H1 (cell line): Measurements from ENCODE around the gene PRPF40B. TPM values are rescaled to one million over a fixed set of nuclear protein-coding genes. Genes with fewer than 3 reads are reported as not detected.

Experiments used
- CTCF ChIA-PET: fragments of 300-600 bp; sonication (Branson Sonifier 250); formaldehyde crosslinking; loops from one replicate; lab custom pipeline; 2021; ENCODE audit not compliant: partially characterized antibody; lab: Charles Lee
- POLR2A ChIA-PET: fragments of 300-600 bp; sonication (Branson Sonifier 250); formaldehyde crosslinking; loops from one replicate; lab custom pipeline; 2021; ENCODE audit warnings: inconsistent platforms; ENCODE audit not compliant: partially characterized antibody; lab: Charles Lee
- DNase-seq, 2 experiments: peaks; one replicate each; pipeline versions ENCODE4 v3.0.0 to v3.0.0-alpha.2; 2010 to 2022; ENCODE audit warnings: low spot score in 2 of 2, low read depth in 1 of 2, mixed read lengths in 1 of 2
- FAIRE-seq: peaks from 2 replicates; lab custom pipeline; 2011; peaks lifted over from hg19 to GRCh38; lab: Jason Lieb, UNC
- H2AFZ ChIP-seq: 2 replicates; pipeline ENCODE4 v1.8.1; 2012; ENCODE audit warnings: low read length, inconsistent platforms
- H2AK5ac ChIP-seq: 2 replicates; pipeline ENCODE4 v1.6.1; 2013; ENCODE audit warnings: low read depth, low read length
- H2BK120ac ChIP-seq: replicated peaks from 2 replicates; pipeline ENCODE3; 2013; ENCODE audit warnings: low read depth, low read length, inconsistent platforms
- H2BK12ac ChIP-seq: 2 replicates; pipeline ENCODE4 v1.6.1; 2013; ENCODE audit warnings: low read depth, low read length
- H2BK15ac ChIP-seq: 2 replicates; pipeline ENCODE4 v1.6.1; 2013; ENCODE audit warnings: low read length
- H2BK20ac ChIP-seq: 2 replicates; pipeline ENCODE4 v1.6.1; 2013; ENCODE audit warnings: low read length
- H2BK5ac ChIP-seq: 2 replicates; pipeline ENCODE4 v1.6.1; 2013; ENCODE audit warnings: low read depth, low read length
- H3K14ac ChIP-seq: 2 replicates; pipeline ENCODE4 v1.6.1; 2013; ENCODE audit warnings: inconsistent platforms; ENCODE audit not compliant: insufficient read length
- H3K18ac ChIP-seq: 2 replicates; pipeline ENCODE4 v1.6.1; 2013; ENCODE audit warnings: low read length; ENCODE audit errors: extremely low read depth
- H3K23ac ChIP-seq: 2 replicates; pipeline ENCODE4 v1.6.1; 2013; ENCODE audit warnings: inconsistent platforms; ENCODE audit not compliant: insufficient read length
- H3K23me2 ChIP-seq: 2 replicates; pipeline ENCODE4 v1.6.1; 2013; ENCODE audit warnings: low read depth, low read length
- H3K27ac ChIP-seq: 2 replicates; pipeline ENCODE4 v1.6.1; 2011; ENCODE audit warnings: low read depth, low read length, inconsistent platforms
- H3K27me3 ChIP-seq, 4 experiments: replicated peaks in 1 of 4; 1 replicate in 1 of 4; 2 replicates in 3 of 4; pipeline versions ENCODE4 v1.6.1 to v1.8.1; 2011 to 2013; ENCODE audit warnings: low read length in 3 of 4, mild to moderate bottlenecking in 3 of 4, inconsistent platforms in 2 of 4, mixed read lengths in 2 of 4, moderate library complexity in 1 of 4; ENCODE audit not compliant: control insufficient read depth in 3 of 4, insufficient read depth in 3 of 4; ENCODE audit errors: extremely low read depth in 1 of 4
- H3K36me3 ChIP-seq, 4 experiments: 2 replicates each; pipeline versions ENCODE4 v1.6.1 to v1.8.1; 2011 to 2013; ENCODE audit warnings: mild to moderate bottlenecking in 4 of 4, low read length in 3 of 4, moderate library complexity in 2 of 4, control low read depth in 1 of 4, inconsistent platforms in 1 of 4; ENCODE audit not compliant: insufficient read depth in 4 of 4, control insufficient read depth in 2 of 4
- H3K4ac ChIP-seq: replicated peaks from 2 replicates; pipeline ENCODE3; 2013; ENCODE audit warnings: low read length, low read depth, mixed read lengths, inconsistent platforms; ENCODE audit not compliant: insufficient read length
- H3K4me1 ChIP-seq, 4 experiments: replicated peaks in 1 of 4; 1 replicate in 1 of 4; 2 replicates in 3 of 4; pipeline versions ENCODE4 v1.6.1 to v1.8.1; 2011 to 2013; ENCODE audit warnings: low read length in 3 of 4, inconsistent platforms in 2 of 4, mixed read lengths in 1 of 4; ENCODE audit not compliant: insufficient read depth in 4 of 4, control insufficient read depth in 3 of 4
- H3K4me2 ChIP-seq, 2 experiments: 2 replicates each; pipeline versions ENCODE4 v1.6.1 to v1.8.1; 2011 to 2013; ENCODE audit warnings: low read depth in 2 of 2, low read length in 2 of 2, control low read depth in 1 of 2, inconsistent platforms in 1 of 2, mild to moderate bottlenecking in 1 of 2; ENCODE audit not compliant: insufficient read depth in 1 of 2
- H3K4me3 ChIP-seq, 4 experiments: fragments of 200-600, 300-600 bp in 1 of 4; sonication (generic), shearing (Covaris generic), sonication (Bioruptor Twin) in 1 of 4; 2 replicates each; pipeline versions ENCODE4 v1.5.1 to v1.8.1; 2011 to 2016; ENCODE audit warnings: low read length in 4 of 4, low read depth in 3 of 4, control low read depth in 2 of 4, inconsistent platforms in 2 of 4, mild to moderate bottlenecking in 2 of 4, mixed read lengths in 1 of 4, moderate library complexity in 1 of 4; ENCODE audit not compliant: insufficient read depth in 2 of 4; ENCODE audit errors: extremely low read depth in 1 of 4
- H3K56ac ChIP-seq: replicated peaks from 2 replicates; pipeline ENCODE3; 2013; ENCODE audit warnings: low read depth, mild to moderate bottlenecking, mixed read lengths, low read length, inconsistent platforms; ENCODE audit not compliant: insufficient read length
- H3K79me1 ChIP-seq: 2 replicates; pipeline ENCODE4 v1.6.1; 2013; ENCODE audit warnings: low read depth, low read length, control low read depth
- H3K79me2 ChIP-seq, 2 experiments: 2 replicates each; pipeline versions ENCODE4 v1.6.1 to v1.8.1; 2012 to 2013; ENCODE audit warnings: low read length in 2 of 2, mild to moderate bottlenecking in 2 of 2, inconsistent platforms in 1 of 2; ENCODE audit not compliant: insufficient read depth in 2 of 2, control insufficient read depth in 1 of 2
- H3K9ac ChIP-seq, 4 experiments: replicated peaks in 1 of 4; 1 replicate in 1 of 4; 2 replicates in 3 of 4; pipeline versions ENCODE4 v1.6.1 to v1.8.1; 2011 to 2013; ENCODE audit warnings: low read depth in 3 of 4, low read length in 3 of 4, control low read depth in 2 of 4, mild to moderate bottlenecking in 2 of 4, moderate library complexity in 2 of 4, inconsistent platforms in 1 of 4; ENCODE audit errors: extremely low read depth in 1 of 4
- H3K9me3 ChIP-seq, 2 experiments: 2 replicates each; pipeline versions ENCODE4 v1.6.1 to v1.8.1; 2012 to 2013; ENCODE audit warnings: mild to moderate bottlenecking in 2 of 2, moderate library complexity in 2 of 2, control low read depth in 1 of 2, inconsistent platforms in 1 of 2, low read depth in 1 of 2, low read length in 1 of 2, mixed read lengths in 1 of 2; ENCODE audit not compliant: insufficient read depth in 2 of 2
- H4K20me1 ChIP-seq, 2 experiments: replicated peaks in 1 of 2; 2 replicates each; pipeline versions ENCODE3 to v1.8.1; 2011 to 2013; ENCODE audit warnings: inconsistent platforms in 2 of 2, low read length in 2 of 2, mild to moderate bottlenecking in 1 of 2; ENCODE audit not compliant: insufficient read depth in 2 of 2, control insufficient read depth in 1 of 2
- H4K5ac ChIP-seq: 2 replicates; pipeline ENCODE4 v1.6.1; 2013; ENCODE audit warnings: low read length, low read depth, mixed read lengths, inconsistent platforms; ENCODE audit not compliant: insufficient read length
- H4K8ac ChIP-seq: 2 replicates; pipeline ENCODE4 v1.8.0; 2013; ENCODE audit warnings: mild to moderate bottlenecking, moderate library complexity, low read length, inconsistent platforms; ENCODE audit not compliant: insufficient read depth; ENCODE audit errors: extremely low read depth
- H4K91ac ChIP-seq: replicated peaks from 2 replicates; pipeline ENCODE3; 2013; ENCODE audit warnings: low read length, mixed read lengths, inconsistent platforms; ENCODE audit not compliant: insufficient read length
- ASH2L ChIP-seq: fragments of 200-600, 300-600 bp; sonication (generic); IDR thresholded peaks from one replicate; pipeline ENCODE4 v1.7.1; 2017; ENCODE audit warnings: low read length
- CBX5 ChIP-seq: fragments of 300-800, 300-1000 bp; sonication (generic); IDR thresholded peaks from 2 replicates; pipeline ENCODE4 v1.7.1; 2016; ENCODE audit warnings: antibody characterized with exemption, low read length, low read depth
- CTCF ChIP-seq, 3 experiments: IDR thresholded peaks; 1 replicate in 2 of 3; 2 replicates in 1 of 3; pipeline versions ENCODE4 v1.5.1 to v1.6.1; 2011; ENCODE audit warnings: low read length in 3 of 3, mild to moderate bottlenecking in 3 of 3, inconsistent platforms in 2 of 3, low read depth in 1 of 3, moderate library complexity in 1 of 3; ENCODE audit not compliant: insufficient read depth in 1 of 3; ENCODE audit errors: control extremely low read depth in 1 of 3
- EGR1 ChIP-seq: IDR thresholded peaks from 2 replicates; pipeline ENCODE4 v1.6.1; 2011; ENCODE audit warnings: low read depth, low read length, borderline replicate concordance
- EZH2 ChIP-seq: fragments of 200-600 bp; sonication (generic); IDR thresholded peaks from 2 replicates; pipeline ENCODE4 v1.7.1; 2012; ENCODE audit warnings: low read depth, mild to moderate bottlenecking, moderate library complexity, low read length, inconsistent platforms; ENCODE audit not compliant: severe bottlenecking
- HDAC6 ChIP-seq: IDR thresholded peaks from one replicate; pipeline ENCODE4 v1.7.1; 2012; ENCODE audit warnings: low read depth, mild to moderate bottlenecking, inconsistent platforms, low read length, moderate library complexity
- KDM1A ChIP-seq: fragments of 200-600, 300-600 bp; sonication (generic); IDR thresholded peaks from 2 replicates; pipeline ENCODE4 v1.7.1; 2016; ENCODE audit warnings: mild to moderate bottlenecking, low read length, borderline replicate concordance
- MAX ChIP-seq: IDR thresholded peaks from 2 replicates; pipeline ENCODE4 v1.6.1; 2012; ENCODE audit warnings: inconsistent platforms
- PHF8 ChIP-seq: fragments of 200-600 bp; sonication (generic); conservative IDR thresholded peaks from 2 replicates; pipeline ENCODE4 v1.7.1; 2012; ENCODE audit warnings: low read depth, mild to moderate bottlenecking, inconsistent platforms, low read length, moderate library complexity
- SIRT6 ChIP-seq: IDR thresholded peaks from one replicate; pipeline ENCODE4 v1.7.1; 2012; ENCODE audit warnings: low read length, inconsistent platforms
- SP2 ChIP-seq: IDR thresholded peaks from 2 replicates; pipeline ENCODE4 v1.6.1; 2012; ENCODE audit warnings: mild to moderate bottlenecking, low read length, inconsistent platforms
- TBP ChIP-seq: IDR thresholded peaks from 2 replicates; pipeline ENCODE4 v1.6.1; 2011; ENCODE audit warnings: low read depth, low read length, improper control_type of control experiment
- WGBS, 2 experiments: shearing (Covaris generic) in 1 of 2; methylation state at CpG; one replicate each; pipeline versions ENCODE4 v1.1.6 to v1.1.7; 2013 to 2015; ENCODE audit warnings: low lambda C conversion rate in 2 of 2, mixed read lengths in 2 of 2, inconsistent platforms in 1 of 2, low coverage in 1 of 2, missing lambda C conversion rate in 1 of 2; ENCODE audit not compliant: insufficient replicate concordance in 2 of 2, insufficient coverage in 1 of 2, insufficient read length in 1 of 2; ENCODE audit errors: extremely low coverage in 1 of 2, missing lambda C conversion rate in 1 of 2; 5-methylcytosine and 5-hydroxymethylcytosine counted together
- polyA plus RNA-seq, 7 experiments: library from polyadenylated mRNA; depleted of rRNA in 3 of 7; stranded (reverse) in 5 of 7; unstranded in 2 of 7; fragments of >200 nt in 5 of 7; fragments of 200-250 nt in 2 of 7; gene quantifications; 1 replicate in 5 of 7; 2 replicates in 1 of 7; 4 replicates in 1 of 7; pipeline versions ENCODE4 v1.2.1 to v1.2.3, GENCODE V29; 2011 to 2013; ENCODE audit warnings: missing spikeins in 2 of 7, mixed read lengths in 2 of 7
- total RNA-seq: library from RNA; stranded (reverse); fragmentation: NEBNext Ultra II Directional; extraction: Animal tissue kit (Norgen Biotek cat#: 25700); gene quantifications from 2 replicates; pipeline ENCODE4 v1.2.1, GENCODE V29; 2021

PRPF40B gene
- total and polyA plus RNA-seq, 2 of the 8 experiments (the other 6 are each of a cell fraction or from before 2014, with no cell fraction given) = 14.4 to 24.4 TPM

GRCh38 chr12:49661746-49662145 is 38.4 kb downstream of the PRPF40B start:
- CTCF ChIA-PET = interaction anchor here (1.0 to 5.8 kb wide), 3 partner anchors 13 to 72 kb away, joined by 3 to 30 read pairs (median 16); no protein-coding TSS in a partner anchor

More at GRCh38 chr12:49661746-49662145, 38.4 kb downstream of the PRPF40B start:
- Histone ChIP-seq H3K27ac (no peak overlapping the region), H4K91ac (no peak overlapping the region), H3K4me3 (no peak overlapping the region), H2BK120ac (no peak overlapping the region), H4K5ac (no peak overlapping the region), H2BK5ac (no peak overlapping the region), H3K9me3 (no peaks in the 10 kb centered on the region), H3K36me3 (peaks cover 0 to 29% (median 6%) of the 10 kb centered on the region in 4 experiments; a peak in 5 of 8 replicates), H3K27me3 (no peaks in the 10 kb centered on the region), H4K8ac (no peak overlapping the region), H3K79me2 (no peaks in the 10 kb centered on the region), H3K23me2 (no peaks in the 10 kb centered on the region), H3K79me1 (no peaks in the 10 kb centered on the region; the same call in 1 of the 2 replicates), H2AK5ac (no peak overlapping the region), H3K14ac (no peak overlapping the region), H3K23ac (no peak overlapping the region), H3K4me1 (peaks cover 3 to 6% (median 4%) of the 10 kb centered on the region in 4 experiments; a peak in 4 of 7 replicates), H2BK20ac (no peak overlapping the region), H4K20me1 (no peaks in the 10 kb centered on the region), H2AFZ (no peak overlapping the region), H2BK15ac (no peak overlapping the region), H3K9ac (no peak overlapping the region), H3K4ac (no peak overlapping the region), H2BK12ac (no peak overlapping the region), H3K18ac (no peak overlapping the region), H3K4me2 (no peak overlapping the region), H3K56ac (no peak overlapping the region)
- WGBS, 2 experiments = 93% methylated on average over 3 of the region's 3 CpGs; no CpG with 5 or more reads in 1 of the 2 experiments
- TF ChIP-seq EGR1 (no peak), MAX (no peak), SIRT6 (no peak), EZH2 (no peak), SP2 (no peak), CTCF (IDR thresholded peaks at IDR 0.05; ENCODE audit: control extremely low read depth in 1 of 3, insufficient read depth in 1 of 3, low read depth in 1 of 3, low read length in 3 of 3) (no peak), KDM1A (no peak), PHF8 (no peak), ASH2L (no peak), HDAC6 (no peak), CBX5 (no peak), TBP (no peak)
- DNase-seq (no peak), FAIRE-seq (no peak)
- POLR2A ChIA-PET = interaction anchor here (1.3 to 4.3 kb wide), 3 partner anchors 10 to 47 kb away, joined by 3 to 36 read pairs (median 6); no protein-coding TSS in a partner anchor
